Stimulated activated CD4-positive, alpha-beta T cell treated with anti-CD3 and anti-CD28 coated beads, Interleukin-2, amount 100 ng/mL, for 4 hours (primary cell): Measurements from ENCODE around the gene LRBA.

Source experiments
- DNase-seq: peaks from one replicate; pipeline ENCODE4 v3.0.0-alpha.2; 2020; ENCODE audit warnings: low read depth

LRBA gene

DNA sequence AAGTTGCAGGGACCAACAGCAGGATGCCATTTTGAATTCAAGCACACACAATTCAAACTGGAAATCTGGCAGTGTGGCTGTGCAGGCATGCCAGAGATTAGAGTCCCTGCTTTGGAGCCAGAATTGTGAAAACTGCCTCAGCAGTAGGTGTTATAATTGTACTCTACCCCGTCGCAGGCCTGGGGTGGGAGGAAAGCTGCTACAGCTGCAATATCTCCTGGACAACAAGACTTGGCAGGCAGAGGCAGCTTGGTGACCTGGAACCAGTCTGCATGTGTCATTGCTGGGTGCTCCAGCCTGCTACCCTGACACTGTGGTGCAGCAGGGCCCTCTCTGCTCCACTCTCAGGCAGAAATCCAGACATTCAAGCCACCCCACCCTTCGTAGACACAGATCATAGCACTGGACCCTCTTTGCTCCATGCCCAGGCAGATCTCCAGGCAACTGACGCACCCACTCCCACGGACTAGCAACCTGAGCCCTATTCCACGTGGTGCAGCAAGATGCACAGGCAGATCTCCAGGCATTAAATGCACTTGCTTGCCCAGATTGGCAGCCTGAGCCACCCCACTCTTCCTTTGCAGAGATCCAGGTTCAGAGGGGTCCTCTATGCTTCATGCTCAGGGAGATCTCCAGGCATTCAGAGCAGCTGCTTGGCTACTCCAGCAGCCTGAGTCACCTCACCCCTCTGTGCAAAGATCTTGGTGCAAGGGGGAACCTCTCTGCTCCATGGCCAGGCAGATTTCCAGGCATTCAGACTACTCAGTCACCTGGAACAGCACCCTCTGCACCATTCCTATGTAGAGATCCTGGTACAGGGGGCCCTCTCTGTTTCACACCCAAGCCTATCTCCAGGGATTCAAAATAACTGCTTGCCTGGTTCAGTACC is 140.5 kb downstream of the LRBA start:
- DNase-seq, result no peak

- peak; percentile 16 for DNase-seq
Measured at GRCh38 chr4:150867148-150867547, 147.9 kb downstream of the LRBA start.

DNA sequence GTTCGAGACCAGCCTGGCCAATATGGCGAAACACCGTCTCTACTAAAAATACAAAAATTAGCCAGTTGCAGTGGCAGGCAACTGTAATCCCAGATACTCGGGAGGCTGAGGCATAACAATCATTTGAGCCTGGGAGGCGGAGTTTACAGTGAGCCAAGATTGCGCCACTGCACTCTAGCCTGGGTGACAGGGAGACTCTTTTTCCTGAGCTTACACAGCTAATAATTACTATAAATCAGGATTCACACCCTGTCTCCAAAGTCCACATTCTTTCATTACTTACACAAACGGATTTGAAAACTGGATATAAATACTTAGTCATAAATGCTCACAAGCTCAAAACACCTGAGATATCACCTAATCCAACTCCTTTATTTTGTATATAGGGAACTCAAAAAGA is 151.6 kb downstream of the LRBA start:
- no peak for DNase-seq

DNA sequence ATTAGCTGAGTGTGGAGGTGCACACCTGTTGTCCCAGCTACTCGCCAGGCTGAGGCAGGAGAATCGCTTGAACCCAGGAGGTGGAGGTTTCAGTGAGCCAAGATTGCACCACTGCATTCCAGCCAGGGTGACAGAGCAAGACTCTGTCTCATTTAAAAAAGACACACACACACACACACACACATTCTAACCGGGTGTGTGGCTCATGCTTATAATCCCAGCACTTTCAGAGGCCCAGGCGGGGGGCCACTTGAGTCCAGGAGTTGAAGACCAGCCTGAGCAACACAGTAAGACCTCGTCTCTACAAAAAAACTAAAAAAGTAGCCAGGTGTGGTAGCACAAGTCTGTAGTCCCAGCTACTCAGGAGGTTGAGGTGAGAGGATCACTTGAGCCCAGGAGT is 152.3 kb downstream of the LRBA start:
- no peak for DNase-seq

DNA sequence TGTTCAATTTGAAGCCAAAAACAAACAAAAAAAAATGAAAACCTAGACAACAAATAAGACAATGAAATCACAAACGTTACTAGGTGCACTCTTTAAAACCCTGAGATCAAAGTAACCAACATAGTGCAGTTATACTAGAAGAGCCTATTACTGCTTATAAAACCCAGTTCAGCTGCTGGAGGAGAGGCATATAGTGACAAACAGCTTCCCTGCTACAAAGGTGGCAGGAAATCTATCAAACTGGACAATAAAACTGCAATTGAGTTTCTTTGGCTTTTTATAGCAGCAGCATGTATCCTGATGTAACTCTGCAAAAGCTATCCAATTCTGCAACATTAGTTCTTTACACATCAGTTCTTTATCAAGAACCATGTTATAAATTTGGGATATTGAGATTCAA is 155.6 kb downstream of the LRBA start:
- DNase-seq, result no peak

- DNase-seq, result no peak
Measured at GRCh38 chr4:150855981-150856510, 159.0 kb downstream of the LRBA start.

DNA sequence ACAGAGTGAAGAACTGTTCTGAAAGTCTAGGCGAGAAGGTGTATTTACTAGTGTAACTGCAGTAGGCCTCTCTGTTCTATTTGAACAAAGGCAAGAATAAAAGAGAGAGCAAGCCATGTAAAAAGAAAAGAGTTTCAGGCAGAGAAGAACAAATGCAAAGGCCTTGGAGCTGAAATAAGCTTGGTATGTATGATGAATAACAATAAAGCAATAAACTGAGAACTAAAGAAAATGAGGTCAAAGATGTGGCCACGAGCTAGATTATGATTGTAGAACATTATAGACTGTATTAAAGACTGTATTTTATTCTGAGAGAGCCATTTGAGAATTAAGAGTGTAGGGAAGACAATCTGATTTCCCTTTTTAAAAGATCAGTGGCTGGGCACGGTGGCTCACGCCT is 160.5 kb downstream of the LRBA start:
- no peak for DNase-seq

- no peak for DNase-seq
Measured at GRCh38 chr4:150853882-150854281, 161.2 kb downstream of the LRBA start.

GRCh38 chr4:150852216-150852615 is 162.9 kb downstream of the LRBA start:
- no peak for DNase-seq

GRCh38 chr4:150849016-150849415 is 166.1 kb downstream of the LRBA start:
- no peak for DNase-seq

DNA sequence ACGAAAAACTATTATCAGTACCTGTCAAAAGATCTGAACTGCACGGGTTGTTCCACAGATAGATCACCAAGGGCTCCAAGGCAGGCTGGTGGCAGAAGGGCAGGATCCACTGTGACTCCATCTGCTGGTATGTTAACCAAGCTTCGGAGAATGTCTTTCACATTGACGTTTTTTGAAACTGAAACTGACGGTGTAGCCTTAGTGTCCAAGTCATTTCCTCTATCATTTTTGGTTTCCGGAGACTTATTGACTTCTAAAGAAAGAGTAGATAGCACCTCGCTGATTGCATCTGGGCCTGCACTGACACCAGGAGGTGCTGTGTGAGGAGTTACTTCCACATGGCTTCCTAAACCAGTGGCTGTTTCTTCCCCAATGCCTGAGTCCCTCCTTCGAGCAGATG is 186.9 kb downstream of the LRBA start:
- peak; percentile 16 for DNase-seq

DNA sequence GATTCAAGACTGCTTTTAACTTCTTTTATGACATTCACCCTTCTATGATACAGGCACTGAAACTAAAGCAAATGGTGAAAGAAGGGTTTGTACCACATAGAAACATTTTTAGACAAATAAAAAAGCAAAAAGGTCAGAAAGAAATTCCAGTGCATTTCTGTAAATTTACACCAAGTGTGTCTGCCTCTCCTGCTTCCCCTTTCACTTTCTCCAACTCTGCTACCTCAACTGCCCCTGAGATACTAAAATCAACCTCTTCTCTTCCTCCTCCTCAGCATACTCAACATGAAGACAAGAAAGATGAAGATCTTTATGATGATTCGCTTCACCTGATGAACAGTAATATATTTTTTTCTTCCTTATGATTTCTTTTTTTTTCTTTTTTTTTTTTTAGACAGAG is 187.9 kb downstream of the LRBA start:
- no peak for DNase-seq

DNA sequence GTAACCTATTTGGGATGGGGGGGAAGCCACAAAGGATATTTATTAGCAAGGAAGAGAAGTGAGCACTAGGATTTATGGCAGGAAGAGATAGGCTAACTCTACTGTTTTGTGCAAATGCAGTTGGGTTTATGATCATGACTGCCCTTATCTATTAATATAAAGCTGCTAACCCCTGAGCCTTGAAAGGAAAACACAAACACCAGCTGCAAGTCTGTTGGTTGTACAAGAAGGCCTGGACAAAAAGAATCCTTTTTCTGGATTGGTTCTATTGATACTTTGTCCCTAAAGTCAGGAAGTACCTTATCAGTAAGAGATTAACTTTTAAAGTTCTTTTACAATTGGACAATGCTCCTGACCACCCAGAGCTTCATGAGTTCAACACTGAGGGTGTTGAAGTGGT is 188.8 kb downstream of the LRBA start:
- no peak for DNase-seq

DNA sequence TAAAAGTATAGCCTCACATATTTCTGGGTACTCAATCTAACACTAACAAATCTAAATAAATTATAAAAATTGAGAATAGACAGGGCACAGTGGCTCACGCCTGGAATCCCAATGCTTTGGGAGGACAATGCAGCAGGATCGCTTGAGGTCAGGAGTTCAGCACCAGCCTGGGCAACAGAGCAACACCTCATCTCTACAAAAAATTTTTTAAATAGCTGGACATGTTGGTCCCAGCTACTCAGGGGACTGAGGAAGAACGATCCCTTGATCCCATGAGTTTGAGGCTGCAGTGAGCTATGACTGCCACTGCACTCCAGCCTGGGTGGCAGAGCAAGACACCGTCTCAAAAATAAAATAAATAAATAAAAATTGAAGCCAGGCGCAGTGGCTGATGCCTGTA is 192.7 kb downstream of the LRBA start:
- DNase-seq, result no peak

- DNase-seq, result no peak
Measured at GRCh38 chr4:150821641-150822040, 193.4 kb downstream of the LRBA start.

GRCh38 chr4:150820409-150820808 is 194.7 kb downstream of the LRBA start:
- DNase-seq, result no peak

- DNase-seq, result no peak
Measured at GRCh38 chr4:150818661-150819060, 196.4 kb downstream of the LRBA start.

DNA sequence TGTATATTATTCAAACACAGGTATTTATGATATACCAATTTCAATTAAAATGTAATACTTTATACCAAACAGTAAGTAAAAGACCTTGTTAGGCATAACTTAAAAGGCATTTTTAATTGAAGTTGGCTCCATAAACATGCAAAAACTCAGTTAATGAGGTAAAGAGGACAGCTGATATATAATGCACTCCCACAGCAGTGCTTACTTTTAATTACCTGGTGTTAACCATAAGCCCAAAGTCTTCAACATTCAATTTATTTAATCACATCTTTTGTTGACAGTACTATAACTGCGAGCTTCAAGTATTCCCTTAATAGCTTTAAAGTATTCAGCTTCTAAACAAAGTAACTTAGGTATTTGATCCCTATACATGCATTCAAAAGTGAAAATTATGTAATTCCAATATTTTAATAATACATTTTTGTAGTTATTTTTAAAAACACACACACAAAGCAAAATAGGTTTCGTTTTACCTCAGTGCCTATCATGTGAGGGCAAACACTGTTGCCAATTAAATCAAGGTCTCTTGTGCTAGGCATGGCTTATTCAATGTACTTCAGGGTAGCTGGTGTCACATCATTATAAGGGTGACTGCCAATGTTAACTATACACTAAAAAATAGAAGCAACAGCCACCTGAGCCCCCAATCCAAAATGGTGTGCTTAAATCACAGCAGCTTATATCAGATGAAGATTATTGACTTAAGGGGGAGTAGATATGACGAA is 197.1 kb downstream of the LRBA start:
- no peak for DNase-seq

GRCh38 chr4:150817017-150817416 is 198.1 kb downstream of the LRBA start:
- DNase-seq, result no peak

DNA sequence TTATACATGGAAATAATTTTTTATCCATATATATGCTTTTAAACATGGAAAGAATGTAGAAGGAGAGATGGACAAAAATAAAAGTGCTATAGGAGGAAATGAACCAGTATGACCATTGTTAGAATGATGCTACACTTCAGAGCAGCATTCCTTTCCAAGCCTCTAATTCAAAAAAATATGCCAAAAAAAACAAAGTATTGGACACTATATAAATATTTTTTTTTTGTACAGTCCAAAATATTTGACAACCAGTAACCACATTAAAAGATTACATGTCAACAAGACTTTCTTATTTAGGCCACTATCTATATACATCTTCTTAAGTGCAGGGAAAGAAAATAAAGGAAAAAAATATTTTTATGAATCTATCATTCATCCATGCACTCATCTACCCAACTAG is 198.6 kb downstream of the LRBA start:
- no peak for DNase-seq

DNA sequence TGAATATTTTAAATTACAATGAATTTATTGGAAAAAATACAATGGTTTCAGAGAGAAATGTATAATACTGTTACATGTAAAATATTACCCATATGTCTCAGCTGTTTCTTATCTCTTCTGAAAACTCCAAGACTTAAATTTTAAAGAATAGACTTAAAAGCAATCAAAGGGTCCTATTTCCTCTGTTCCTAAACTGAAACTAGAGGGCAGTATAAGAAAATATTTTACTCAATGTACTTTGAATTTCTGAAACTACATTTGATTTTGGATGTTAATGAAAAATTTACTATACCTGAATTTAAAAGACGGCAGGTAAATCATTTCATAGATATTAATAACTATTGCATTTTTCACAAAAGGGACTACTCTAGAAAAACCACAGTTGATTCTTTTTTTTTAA is 200.2 kb downstream of the LRBA start:
- DNase-seq, result no peak

GRCh38 chr4:150805183-150806025 is 209.7 kb downstream of the LRBA start:
- DNase-seq, result no peak
